ENCODE results near the gene VTI1A. TPM values are rescaled to one million over a fixed set of nuclear protein-coding genes. Genes with fewer than 3 reads are reported as not detected.
"Not testable (repeated sequence)": the region's sequence is repeated elsewhere in the genome, so short reads cannot be mapped to it uniquely, and the experiment has no call there.

The VTI1A gene
- total RNA-seq, 4 donors from 2014 or later: 21.5 to 50.6 (median 37.5) TPM

DNA sequence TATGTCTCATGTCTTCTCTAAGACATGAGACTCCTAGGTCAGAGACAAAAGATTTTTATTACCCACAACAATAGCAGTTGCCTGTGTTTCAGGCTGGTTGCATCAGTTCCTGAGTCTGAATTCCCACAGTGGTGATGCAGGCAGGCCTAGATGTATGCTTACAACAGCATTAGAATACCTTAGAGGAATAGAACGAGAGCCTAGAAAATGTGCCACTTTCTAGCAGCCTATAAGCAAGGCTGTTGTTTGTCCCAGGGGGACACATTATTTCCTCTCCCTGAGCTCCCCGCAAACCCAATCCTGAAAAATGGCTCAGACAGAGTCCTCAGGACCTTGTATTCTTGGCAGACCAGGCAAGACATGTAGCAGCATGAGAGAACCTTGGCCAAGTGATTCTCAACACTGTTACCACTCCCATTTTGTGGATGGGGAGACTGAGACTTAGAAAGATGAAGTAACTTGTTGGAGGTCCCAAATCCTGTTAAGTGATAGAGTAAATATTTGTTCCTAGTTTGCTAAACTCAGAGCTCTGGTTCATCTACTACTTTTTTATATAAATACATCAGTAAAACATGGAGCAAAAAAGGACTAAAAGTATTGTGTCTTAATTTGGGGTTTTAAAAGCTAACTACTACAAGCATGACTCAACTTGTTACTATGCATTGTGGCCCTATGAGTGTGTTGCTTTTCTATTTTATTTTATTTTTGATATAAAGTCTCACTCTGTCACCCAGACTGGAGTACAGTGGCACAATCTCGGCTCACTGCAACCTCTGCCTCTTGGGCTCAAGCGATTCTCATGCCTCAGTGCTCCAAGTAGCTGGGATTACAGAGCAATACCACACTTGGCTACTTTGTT is 14.2 kb downstream of the VTI1A start:
- no peak for DNase-seq
- H3K4me1 ChIP-seq: no peaks in the 10 kb centered on the region
- no peaks in the 10 kb centered on the region for H3K9me3 ChIP-seq
- no peak overlapping the region for H3K27ac ChIP-seq
- H3K36me3 ChIP-seq: no peaks in the 10 kb centered on the region
- TF ChIP-seq POLR2A (IDR thresholded peaks at IDR 0.05): no peak
- TF ChIP-seq, protein P1, sequence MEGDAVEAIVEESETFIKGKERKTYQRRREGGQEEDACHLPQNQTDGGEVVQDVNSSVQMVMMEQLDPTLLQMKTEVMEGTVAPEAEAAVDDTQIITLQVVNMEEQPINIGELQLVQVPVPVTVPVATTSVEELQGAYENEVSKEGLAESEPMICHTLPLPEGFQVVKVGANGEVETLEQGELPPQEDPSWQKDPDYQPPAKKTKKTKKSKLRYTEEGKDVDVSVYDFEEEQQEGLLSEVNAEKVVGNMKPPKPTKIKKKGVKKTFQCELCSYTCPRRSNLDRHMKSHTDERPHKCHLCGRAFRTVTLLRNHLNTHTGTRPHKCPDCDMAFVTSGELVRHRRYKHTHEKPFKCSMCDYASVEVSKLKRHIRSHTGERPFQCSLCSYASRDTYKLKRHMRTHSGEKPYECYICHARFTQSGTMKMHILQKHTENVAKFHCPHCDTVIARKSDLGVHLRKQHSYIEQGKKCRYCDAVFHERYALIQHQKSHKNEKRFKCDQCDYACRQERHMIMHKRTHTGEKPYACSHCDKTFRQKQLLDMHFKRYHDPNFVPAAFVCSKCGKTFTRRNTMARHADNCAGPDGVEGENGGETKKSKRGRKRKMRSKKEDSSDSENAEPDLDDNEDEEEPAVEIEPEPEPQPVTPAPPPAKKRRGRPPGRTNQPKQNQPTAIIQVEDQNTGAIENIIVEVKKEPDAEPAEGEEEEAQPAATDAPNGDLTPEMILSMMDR (IDR thresholded peaks at IDR 0.05): no peak
- no peak overlapping the region for H3K4me3 ChIP-seq
- H3K27me3 ChIP-seq: no peaks in the 10 kb centered on the region
- intact Hi-C loops (cut with DNase I; ENCODE audit: low total_unique reads): no loop called here

DNA sequence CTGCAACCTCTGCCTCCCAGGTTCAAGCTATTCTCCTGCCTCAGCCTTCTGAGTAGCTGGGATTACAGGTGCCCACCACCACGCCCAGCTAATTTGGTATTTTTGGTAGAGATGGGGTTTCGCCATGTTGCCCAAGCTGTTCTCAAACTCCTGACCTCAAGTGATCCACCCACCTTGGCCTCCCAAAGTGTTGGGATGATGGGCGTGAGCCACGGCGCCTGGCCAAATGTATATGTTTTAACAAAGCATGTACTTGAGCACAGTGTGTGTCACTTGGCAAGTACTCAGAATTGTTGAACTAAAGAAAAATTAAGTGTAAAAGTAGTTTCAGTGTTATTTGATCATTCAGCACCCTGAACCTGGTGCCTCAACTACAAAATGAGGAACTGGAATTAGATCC is 17.1 kb downstream of the VTI1A start:
- H3K36me3 ChIP-seq; H3K9me3 ChIP-seq; DNase-seq; H3K27me3 ChIP-seq; H3K27ac ChIP-seq; H3K4me3 ChIP-seq; intact Hi-C loops (cut with DNase I; ENCODE audit: low total_unique reads); H3K4me1 ChIP-seq: not testable (repeated sequence)

DNA sequence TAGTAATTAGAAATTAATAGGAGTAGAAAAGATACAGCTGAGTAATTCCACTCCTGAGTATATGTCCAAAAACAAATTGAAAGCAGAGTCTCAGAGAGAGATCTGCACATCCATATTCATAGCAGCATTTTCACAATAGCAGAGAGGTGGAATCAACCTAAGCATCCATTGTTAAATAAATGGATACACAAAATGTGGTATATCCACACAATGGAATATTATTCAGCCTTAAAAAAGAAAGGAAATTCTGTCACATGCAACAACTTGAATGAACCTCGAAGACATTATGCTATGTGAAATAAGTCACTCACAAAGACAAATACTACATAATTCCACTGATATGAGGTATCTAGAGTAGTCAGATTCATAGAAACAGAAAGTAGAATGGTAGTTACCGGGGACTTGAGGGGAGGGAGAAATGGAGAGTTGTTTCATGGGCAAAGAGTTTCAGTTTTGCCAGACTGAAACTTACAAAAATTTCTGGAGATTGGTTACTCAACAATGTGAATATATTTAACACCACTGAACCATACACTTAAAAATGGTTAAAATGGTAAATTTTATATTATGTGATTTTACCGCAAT is 18.4 kb downstream of the VTI1A start:
- no peaks in the 10 kb centered on the region for H3K4me1 ChIP-seq
- no peak overlapping the region for H3K4me3 ChIP-seq
- TF ChIP-seq, protein P1 (IDR thresholded peaks at IDR 0.05): no peak
- TF ChIP-seq POLR2A (IDR thresholded peaks at IDR 0.05): no peak
- no peaks in the 10 kb centered on the region for H3K36me3 ChIP-seq
- H3K27ac ChIP-seq: no peak overlapping the region
- intact Hi-C loops (cut with DNase I; ENCODE audit: low total_unique reads): no loop called here
- no peaks in the 10 kb centered on the region for H3K27me3 ChIP-seq
- no peak for DNase-seq
- no peaks in the 10 kb centered on the region for H3K9me3 ChIP-seq

DNA sequence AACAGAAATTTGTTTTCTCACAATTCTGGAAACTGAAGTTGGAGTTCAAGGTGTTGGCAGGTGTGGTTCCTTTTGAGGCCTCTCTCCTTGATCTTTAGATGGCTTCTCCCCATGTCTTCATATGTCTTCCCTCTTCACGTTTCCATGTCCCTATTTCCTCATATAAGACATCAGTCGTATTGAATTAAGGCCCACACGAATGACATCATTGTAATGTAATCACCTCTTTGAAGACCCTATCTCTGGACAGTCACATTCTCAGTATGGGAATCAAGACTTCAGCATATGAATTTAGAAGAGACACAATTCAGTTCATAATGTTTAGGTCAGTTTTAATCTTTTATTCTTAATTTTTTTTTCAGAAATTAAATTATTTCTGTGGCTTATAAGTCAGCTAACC is 19.8 kb downstream of the VTI1A start:
- Histone ChIP-seq H3K27me3 (no peaks in the 10 kb centered on the region), H3K4me3 (no peak overlapping the region), H3K9me3 (no peaks in the 10 kb centered on the region), H3K4me1 (no peaks in the 10 kb centered on the region), H3K36me3 (no peaks in the 10 kb centered on the region), H3K27ac (no peak overlapping the region)
- DNase-seq: no peak
- TF ChIP-seq, protein P1 (IDR thresholded peaks at IDR 0.05): no peak
- no peak for TF ChIP-seq POLR2A (IDR thresholded peaks at IDR 0.05)
- intact Hi-C loops (cut with DNase I; ENCODE audit: low total_unique reads): no loop called here

DNA sequence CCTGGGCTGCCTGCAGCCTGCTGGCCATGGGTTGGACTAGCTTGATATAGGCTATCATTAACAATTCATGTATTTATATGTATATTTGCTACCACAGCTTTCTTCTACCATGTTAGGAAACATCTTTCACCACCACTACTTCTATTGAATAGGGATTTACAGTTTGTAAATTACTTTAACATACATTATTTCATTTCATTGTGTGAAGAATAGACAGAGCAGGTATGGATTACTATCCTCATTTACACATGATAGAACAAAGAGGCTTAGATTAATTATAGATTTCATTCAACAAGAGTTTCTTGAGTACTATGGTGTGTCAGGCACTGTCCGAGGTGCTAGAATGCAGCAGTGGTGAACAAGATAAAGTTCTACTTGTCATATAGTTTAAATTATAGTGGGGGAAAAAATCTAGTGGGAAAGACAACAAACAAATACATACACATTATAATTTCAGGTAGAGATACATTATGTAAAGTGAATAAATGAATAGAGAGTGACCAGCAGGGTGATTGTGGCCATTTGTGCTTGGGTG is 20.6 kb downstream of the VTI1A start:
- no peaks in the 10 kb centered on the region for H3K36me3 ChIP-seq
- H3K9me3 ChIP-seq: no peaks in the 10 kb centered on the region
- H3K27me3 ChIP-seq: no peaks in the 10 kb centered on the region
- no peak for DNase-seq
- intact Hi-C loops (cut with DNase I; ENCODE audit: low total_unique reads): no loop called here
- no peaks in the 10 kb centered on the region for H3K4me1 ChIP-seq
- H3K27ac ChIP-seq: no peak overlapping the region
- TF ChIP-seq, protein P1 (IDR thresholded peaks at IDR 0.05): no peak
- TF ChIP-seq POLR2A (IDR thresholded peaks at IDR 0.05): no peak
- H3K4me3 ChIP-seq: no peak overlapping the region

Measured in uterus (tissue), 4 donors.